CD1c-positive myeloid dendritic cell (primary cell): ENCODE data around the gene NSUN2.

Experiments
- DNase-seq: peaks from one replicate; pipeline ENCODE4 v3.0.0-alpha.2; 2016; ENCODE audit errors: extremely low spot score

The NSUN2 gene

GRCh38 chr5:6644794-6645241 is 12.0 kb upstream of the NSUN2 start:
- DNase-seq = no peak

GRCh38 chr5:6642655-6643054 is 9.8 kb upstream of the NSUN2 start:
- no peak for DNase-seq

GRCh38 chr5:6638236-6638635 is 5.4 kb upstream of the NSUN2 start:
- peak; percentile 25 for DNase-seq

- DNase-seq = no peak
Measured at GRCh38 chr5:6637590-6637989, 4.7 kb upstream of the NSUN2 start.

- no peak for DNase-seq
Measured at GRCh38 chr5:6637022-6637421, 4.2 kb upstream of the NSUN2 start.

GRCh38 chr5:6636293-6636692 is 3.4 kb upstream of the NSUN2 start:
- DNase-seq = no peak

GRCh38 chr5:6634788-6635430 is 2.1 kb upstream of the NSUN2 start:
- no peak for DNase-seq

- DNase-seq = peak; percentile 36
Measured at GRCh38 chr5:6634306-6634705, 1.5 kb upstream of the NSUN2 start.

- DNase-seq = peak; percentile 2
Measured at GRCh38 chr5:6633469-6634245, 813 bp upstream of the NSUN2 start.

- DNase-seq = no peak
Measured at GRCh38 chr5:6632324-6632887, 438 bp downstream of the NSUN2 start.

GRCh38 chr5:6631441-6631840 is 1.4 kb downstream of the NSUN2 start:
- no peak for DNase-seq

GRCh38 chr5:6626508-6626907 is 6.3 kb downstream of the NSUN2 start:
- no peak for DNase-seq

- DNase-seq = no peak
Measured at GRCh38 chr5:6623941-6624340, 8.9 kb downstream of the NSUN2 start.

GRCh38 chr5:6623228-6623627 is 9.6 kb downstream of the NSUN2 start:
- DNase-seq = no peak

- DNase-seq = no peak
Measured at GRCh38 chr5:6616632-6617031, 16.2 kb downstream of the NSUN2 start.

GRCh38 chr5:6615034-6615815 is 17.6 kb downstream of the NSUN2 start:
- no peak for DNase-seq

- no peak for DNase-seq
Measured at GRCh38 chr5:6611334-6612256, 21.2 kb downstream of the NSUN2 start.

- DNase-seq = no peak
Measured at GRCh38 chr5:6608016-6608415, 24.8 kb downstream of the NSUN2 start.

GRCh38 chr5:6607559-6607936 is 25.3 kb downstream of the NSUN2 start:
- no peak for DNase-seq

- no peak for DNase-seq
Measured at GRCh38 chr5:6606884-6607558, 25.8 kb downstream of the NSUN2 start.

GRCh38 chr5:6604946-6605345 is 27.9 kb downstream of the NSUN2 start:
- DNase-seq = no peak
